B cell (primary cell): ENCODE data around the gene WNT3A. TPM values are rescaled to one million over a fixed set of nuclear protein-coding genes. Genes with fewer than 3 reads are reported as not detected.
"Not testable (repeated sequence)": the region's sequence is repeated elsewhere in the genome, so short reads cannot be mapped to it uniquely, and the experiment has no call there.

Source experiments
- ATAC-seq: fragments of 200-7000 bp; cut with Tn5 transposase; one replicate; pipeline ENCODE4 v1.10.0; 2021; ENCODE audit warnings: low read depth, mild to moderate bottlenecking, moderate number of reproducible peaks, moderate library complexity
- CTCF ChIA-PET: fragments of 350-600 bp; sonication (Branson Sonifier 250); formaldehyde crosslinking; loops from one replicate; lab custom pipeline; 2021; ENCODE audit warnings: antibody characterized with exemption, inconsistent platforms; lab: Charles Lee
- POLR2A ChIA-PET: fragments of 350-600 bp; sonication (Branson Sonifier 250); formaldehyde crosslinking; loops from one replicate; lab custom pipeline; 2021; ENCODE audit warnings: antibody characterized with exemption; lab: Charles Lee
- DNase-seq: peaks from one replicate; pipeline ENCODE4 v3.0.0; 2013
- H2AFZ ChIP-seq: 2 replicates; pipeline ENCODE4 v1.6.1; 2012; ENCODE audit warnings: mild to moderate bottlenecking, low read depth, low read length; ENCODE audit not compliant: insufficient read depth, poor library complexity, severe bottlenecking
- H3K27ac ChIP-seq, 2 donors: 1 replicate in 1 of 2; 2 replicates in 1 of 2; pipeline ENCODE4 v1.5.1; 2012 to 2013; ENCODE audit warnings: low read length in 2 of 2, mild to moderate bottlenecking in 2 of 2, moderate library complexity in 1 of 2
- H3K27me3 ChIP-seq, 4 experiments: fragments of 200-600 bp in 1 of 4; sonication (generic) in 1 of 4; replicated peaks in 1 of 4; 1 replicate in 2 of 4; 2 replicates in 2 of 4; pipeline versions ENCODE4 v1.6.1 to v1.7.0; 2013 to 2016; ENCODE audit warnings: low read length in 3 of 4, mild to moderate bottlenecking in 2 of 4, mixed read lengths in 1 of 4, moderate library complexity in 1 of 4; ENCODE audit not compliant: insufficient read depth in 4 of 4, control insufficient read depth in 3 of 4; ENCODE audit errors: control extremely low read depth in 1 of 4
- H3K36me3 ChIP-seq, 2 experiments: replicated peaks in 1 of 2; 1 replicate in 1 of 2; 2 replicates in 1 of 2; pipeline versions ENCODE4 v1.6.1 to v1.7.1; 2013; ENCODE audit warnings: low read length in 1 of 2; ENCODE audit not compliant: insufficient read depth in 2 of 2, control insufficient read depth in 1 of 2; ENCODE audit errors: control extremely low read depth in 1 of 2, extremely low read depth in 1 of 2
- H3K4me1 ChIP-seq, 2 donors: fragments of 200-600 bp in 1 of 2; sonication (generic) in 1 of 2; 1 replicate in 1 of 2; 2 replicates in 1 of 2; pipeline versions ENCODE4 v1.5.1 to v1.6.1; 2013 to 2017; ENCODE audit warnings: low read length in 2 of 2; ENCODE audit not compliant: control insufficient read depth in 2 of 2, insufficient read depth in 2 of 2
- H3K4me2 ChIP-seq: replicated peaks from 2 replicates; pipeline ENCODE3; 2012; ENCODE audit warnings: mild to moderate bottlenecking, low read depth, low read length; ENCODE audit not compliant: poor library complexity, severe bottlenecking
- H3K4me3 ChIP-seq, 5 experiments: fragments of 200-600 bp in 1 of 5; sonication (generic) in 1 of 5; 1 replicate in 3 of 5; 2 replicates in 2 of 5; pipeline versions ENCODE4 v1.5.1 to v1.7.0; 2011 to 2016; ENCODE audit warnings: low read length in 4 of 5, mild to moderate bottlenecking in 4 of 5, low read depth in 2 of 5, control low read depth in 1 of 5, moderate library complexity in 1 of 5; ENCODE audit not compliant: insufficient read depth in 1 of 5; ENCODE audit errors: control extremely low read depth in 1 of 5, extremely low read depth in 1 of 5
- H3K79me2 ChIP-seq: fragments of 200-600 bp; sonication (generic); one replicate; pipeline ENCODE4 v1.6.0; 2016; ENCODE audit warnings: low read length; ENCODE audit not compliant: control insufficient read depth, insufficient read depth
- H3K9ac ChIP-seq: fragments of 200-600 bp; sonication (generic); 2 replicates; pipeline ENCODE4 v1.6.1; 2017; ENCODE audit warnings: mild to moderate bottlenecking, low read length, moderate library complexity
- H3K9me3 ChIP-seq, 3 donors: one replicate each; pipeline versions ENCODE4 v1.6.1 to v1.7.1; 2013; ENCODE audit warnings: low read length in 2 of 3; ENCODE audit not compliant: control insufficient read depth in 2 of 3, insufficient read depth in 1 of 3; ENCODE audit errors: control extremely low read depth in 1 of 3
- H4K20me1 ChIP-seq: 2 replicates; pipeline ENCODE4 v1.6.0; 2012; ENCODE audit warnings: mild to moderate bottlenecking, low read length; ENCODE audit not compliant: insufficient read depth, control insufficient read depth, poor library complexity, severe bottlenecking
- H3K27ac Mint-ChIP-seq: one replicate; pipeline ENCODE4 v1.8.0; 2021; ENCODE audit warnings: mixed read lengths
- H3K27me3 Mint-ChIP-seq: one replicate; pipeline ENCODE4 v1.8.0; 2021; ENCODE audit warnings: mixed read lengths
- H3K4me1 Mint-ChIP-seq: one replicate; pipeline ENCODE4 v1.8.0; 2021; ENCODE audit warnings: mixed read lengths
- H3K4me3 Mint-ChIP-seq: one replicate; pipeline ENCODE4 v1.8.0; 2021; ENCODE audit warnings: mixed read lengths
- H3K9me3 Mint-ChIP-seq: one replicate; pipeline ENCODE4 v1.8.0; 2022; ENCODE audit warnings: mixed read lengths; ENCODE audit not compliant: insufficient read depth
- EZH2 ChIP-seq: IDR thresholded peaks from 2 replicates; pipeline ENCODE4 v1.6.1; 2012; ENCODE audit warnings: borderline replicate concordance, low read depth, mild to moderate bottlenecking, moderate library complexity, low read length; ENCODE audit not compliant: insufficient read depth, poor library complexity, severe bottlenecking
- WGBS: methylation state at CpG from one replicate; pipeline ENCODE4 v1.1.5; 2013; ENCODE audit warnings: missing lambda C conversion rate; ENCODE audit not compliant: insufficient coverage; 5-methylcytosine and 5-hydroxymethylcytosine counted together
- intact Hi-C: fragments of 100-400 bp; cut with micrococcal nuclease; formaldehyde crosslinking; loops from one replicate; pipeline ENCODE4 v1.10.0; 2022
- polyA plus RNA-seq: library from polyadenylated mRNA; depleted of rRNA; stranded (reverse); fragments of >200 nt; gene quantifications from 2 replicates; pipeline ENCODE4 v1.2.3, GENCODE V29; 2012
- total RNA-seq, 2 donors: library from RNA; stranded (reverse); fragments of 120-200 nt in 1 of 2; gene quantifications; 1 replicate in 1 of 2; 2 replicates in 1 of 2; pipeline versions ENCODE4 v1.2.3 to v1.2.4, GENCODE V29; 2013 to 2022
- TF ChIP-seq, protein P1 (sequence below): fragments of 200-600 bp; IDR thresholded peaks from one replicate; pipeline ENCODE4 v1.8.0; 2022; ENCODE audit warnings: antibody characterized with exemption, mild to moderate bottlenecking

The WNT3A gene
- total and polyA plus RNA-seq, 2 donors (not counting 1 experiment from before 2014, with no cell fraction given) = 0.03 TPM; not detected in 1

DNA sequence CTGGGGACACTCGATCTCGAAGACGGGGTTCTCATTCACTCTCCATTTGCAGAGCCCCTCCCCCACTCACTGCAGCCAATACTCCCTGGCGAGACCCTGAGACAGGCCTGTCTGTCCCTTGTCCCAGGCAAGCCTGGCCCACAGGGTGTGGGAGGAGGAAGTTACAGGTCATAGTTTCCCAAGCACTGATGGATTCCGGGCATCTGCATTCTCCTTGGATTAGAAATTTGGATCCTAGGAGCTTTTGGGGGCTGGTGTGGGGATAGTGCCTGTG is 11.3 kb downstream of the WNT3A start:
- H3K79me2 ChIP-seq = no peaks in the 10 kb centered on the region
- no peak overlapping the region for H2AFZ ChIP-seq
- H3K27ac ChIP-seq = no peak overlapping the region
- H3K4me2 ChIP-seq = no peak overlapping the region
- Mint-ChIP-seq H3K27me3 (peaks cover 3% of the 10 kb centered on the region), H3K4me3 (no peak overlapping the region), H3K4me1 (no peaks in the 10 kb centered on the region), H3K27ac (no peak overlapping the region), H3K9me3 (no peaks in the 10 kb centered on the region)
- ATAC-seq (no peak), DNase-seq (no peak)
- H3K4me1 ChIP-seq = no peaks in the 10 kb centered on the region
- intact Hi-C loops = no loop called here
- no peak overlapping the region for H3K9ac ChIP-seq
- TF ChIP-seq, protein P1, sequence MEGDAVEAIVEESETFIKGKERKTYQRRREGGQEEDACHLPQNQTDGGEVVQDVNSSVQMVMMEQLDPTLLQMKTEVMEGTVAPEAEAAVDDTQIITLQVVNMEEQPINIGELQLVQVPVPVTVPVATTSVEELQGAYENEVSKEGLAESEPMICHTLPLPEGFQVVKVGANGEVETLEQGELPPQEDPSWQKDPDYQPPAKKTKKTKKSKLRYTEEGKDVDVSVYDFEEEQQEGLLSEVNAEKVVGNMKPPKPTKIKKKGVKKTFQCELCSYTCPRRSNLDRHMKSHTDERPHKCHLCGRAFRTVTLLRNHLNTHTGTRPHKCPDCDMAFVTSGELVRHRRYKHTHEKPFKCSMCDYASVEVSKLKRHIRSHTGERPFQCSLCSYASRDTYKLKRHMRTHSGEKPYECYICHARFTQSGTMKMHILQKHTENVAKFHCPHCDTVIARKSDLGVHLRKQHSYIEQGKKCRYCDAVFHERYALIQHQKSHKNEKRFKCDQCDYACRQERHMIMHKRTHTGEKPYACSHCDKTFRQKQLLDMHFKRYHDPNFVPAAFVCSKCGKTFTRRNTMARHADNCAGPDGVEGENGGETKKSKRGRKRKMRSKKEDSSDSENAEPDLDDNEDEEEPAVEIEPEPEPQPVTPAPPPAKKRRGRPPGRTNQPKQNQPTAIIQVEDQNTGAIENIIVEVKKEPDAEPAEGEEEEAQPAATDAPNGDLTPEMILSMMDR = no peak
- no peak for TF ChIP-seq EZH2
- ChIA-PET POLR2A (no interaction called here), CTCF (no interaction called here)
- H3K27me3 ChIP-seq = peaks cover 0 to 4% (median 0%) of the 10 kb centered on the region in 4 experiments
- no peaks in the 10 kb centered on the region for H3K9me3 ChIP-seq
- no peaks in the 10 kb centered on the region for H4K20me1 ChIP-seq
- no peak overlapping the region for H3K4me3 ChIP-seq
- no CpG with 5 or more reads among the region's 5 CpGs for WGBS
- no peaks in the 10 kb centered on the region for H3K36me3 ChIP-seq

DNA sequence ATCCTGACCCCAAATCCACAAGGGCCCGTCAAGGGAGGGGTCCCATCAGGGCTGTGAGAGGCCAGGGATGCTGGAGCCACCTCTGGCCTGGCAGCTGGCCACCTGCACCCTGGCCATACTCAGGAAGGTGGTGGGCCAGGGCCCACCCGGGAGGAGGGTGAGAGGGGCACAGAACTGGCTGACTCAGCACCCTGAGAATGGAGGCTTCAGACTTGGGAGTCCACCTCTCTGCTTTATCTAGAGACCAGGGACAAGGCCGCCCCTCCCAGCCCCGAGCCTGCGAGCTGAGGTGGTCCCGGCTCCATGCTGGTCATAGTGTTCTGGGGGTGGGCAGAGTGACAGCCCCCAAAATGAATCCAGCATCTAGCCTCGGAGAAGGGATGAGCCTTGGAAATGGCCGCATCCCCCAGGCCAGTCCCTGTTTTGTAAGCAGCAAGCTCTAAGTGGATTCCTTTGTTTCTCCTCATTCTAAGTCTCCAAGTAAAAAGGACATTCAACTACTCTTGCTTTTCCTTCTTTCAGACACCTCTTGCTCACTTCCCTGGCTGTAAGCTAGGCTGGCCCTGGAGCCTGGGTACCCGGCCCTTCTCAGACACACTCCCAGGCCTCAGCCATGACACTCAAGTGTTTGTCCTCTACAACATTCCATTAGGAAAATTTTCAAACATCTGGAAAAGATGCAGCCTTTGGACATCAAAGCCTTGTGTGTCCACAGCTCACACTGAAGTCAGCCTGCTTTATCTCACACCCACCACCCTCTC is 12.3 kb downstream of the WNT3A start:
- H3K36me3 ChIP-seq = no peaks in the 10 kb centered on the region
- H3K4me1 Mint-ChIP-seq = no peaks in the 10 kb centered on the region
- ChIA-PET POLR2A (no interaction called here), CTCF (no interaction called here)
- H3K27me3 Mint-ChIP-seq = peaks cover 3% of the 10 kb centered on the region
- no peak overlapping the region for H3K27ac ChIP-seq
- H3K9ac ChIP-seq = no peak overlapping the region
- peaks cover 0 to 3% (median 0%) of the 10 kb centered on the region in 4 experiments for H3K27me3 ChIP-seq
- H3K4me3 ChIP-seq = no peak overlapping the region
- H3K4me1 ChIP-seq = no peaks in the 10 kb centered on the region
- H3K9me3 Mint-ChIP-seq = no peaks in the 10 kb centered on the region
- ATAC-seq (no peak), DNase-seq (no peak)
- no peaks in the 10 kb centered on the region for H3K9me3 ChIP-seq
- 88% methylated on average over 9 of the region's 9 CpGs for WGBS
- H3K27ac Mint-ChIP-seq = no peak overlapping the region
- intact Hi-C loops = no loop called here
- TF ChIP-seq, protein P1 = no peak
- no peak for TF ChIP-seq EZH2
- no peaks in the 10 kb centered on the region for H4K20me1 ChIP-seq
- H3K4me3 Mint-ChIP-seq = no peak overlapping the region
- no peaks in the 10 kb centered on the region for H3K79me2 ChIP-seq
- no peak overlapping the region for H2AFZ ChIP-seq
- no peak overlapping the region for H3K4me2 ChIP-seq

DNA sequence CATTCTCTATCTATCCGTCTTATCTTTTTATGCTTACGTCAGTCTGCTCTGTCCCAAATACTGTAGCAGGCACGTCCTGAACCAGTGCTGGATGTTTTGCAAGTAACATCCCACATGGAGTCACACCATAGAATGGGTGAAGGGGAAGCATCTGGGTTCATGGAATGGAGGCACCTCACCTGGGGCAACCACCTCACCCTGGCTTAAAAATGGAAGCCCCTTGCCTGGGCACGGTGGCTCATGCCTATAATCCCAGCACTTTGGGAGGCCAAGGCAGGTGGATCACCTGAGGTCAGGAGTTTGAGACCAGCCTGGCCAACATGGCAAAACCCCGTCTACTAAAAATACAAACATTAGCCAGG is 12.9 kb downstream of the WNT3A start:
- DNase-seq, H3K79me2 ChIP-seq, ATAC-seq, H3K4me3 ChIP-seq, H3K9me3 Mint-ChIP-seq, H3K4me1 ChIP-seq, H3K9ac ChIP-seq, H3K4me1 Mint-ChIP-seq, H3K27me3 ChIP-seq, H3K4me3 Mint-ChIP-seq, H3K27ac Mint-ChIP-seq, intact Hi-C loops, H3K27me3 Mint-ChIP-seq, H3K9me3 ChIP-seq, H2AFZ ChIP-seq, H3K4me2 ChIP-seq, POLR2A ChIA-PET, H4K20me1 ChIP-seq, CTCF ChIA-PET, H3K27ac ChIP-seq, H3K36me3 ChIP-seq: not testable (repeated sequence)
- WGBS = 92% methylated on average over 4 of the region's 5 CpGs
